ENCODE data around the gene SOX5.

SOX5 gene

GRCh38 chr12:23482571-23482970 is 466.9 kb downstream of the SOX5 start:
- no peak for DNase-seq (ENCODE audit: low spot score)

Measured in SW480 (cell line).